NOMO-1 (cell line): ENCODE data around the gene NR2F1.

ENCODE experiments used
- DNase-seq, 2 experiments: peaks; one replicate each; lab custom pipeline; 2025; ENCODE audit not compliant: unreplicated experiment in 2 of 2; lab: John Stamatoyannopoulos, UW

The NR2F1 gene

DNA sequence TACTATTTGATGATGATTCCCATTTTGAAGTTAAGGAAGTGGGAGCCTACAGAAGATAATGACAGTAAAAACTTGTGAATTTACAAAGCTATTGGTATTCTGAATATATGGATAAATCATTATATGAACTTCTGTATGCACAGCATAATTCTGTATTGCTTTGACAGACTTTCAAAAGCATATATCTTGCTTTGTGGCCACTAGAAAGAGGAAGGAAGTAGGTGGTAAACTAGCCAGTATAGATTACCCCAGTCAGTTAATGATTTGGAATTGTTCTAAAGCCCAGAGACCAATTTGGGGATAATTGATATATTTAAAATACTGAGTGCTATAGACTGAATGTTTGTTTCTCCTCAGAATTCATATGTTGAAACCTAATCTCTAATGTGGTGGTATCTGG, 53.0 kb downstream of the NR2F1 start:
- DNase-seq: peak; percentile 59 to 71

DNA sequence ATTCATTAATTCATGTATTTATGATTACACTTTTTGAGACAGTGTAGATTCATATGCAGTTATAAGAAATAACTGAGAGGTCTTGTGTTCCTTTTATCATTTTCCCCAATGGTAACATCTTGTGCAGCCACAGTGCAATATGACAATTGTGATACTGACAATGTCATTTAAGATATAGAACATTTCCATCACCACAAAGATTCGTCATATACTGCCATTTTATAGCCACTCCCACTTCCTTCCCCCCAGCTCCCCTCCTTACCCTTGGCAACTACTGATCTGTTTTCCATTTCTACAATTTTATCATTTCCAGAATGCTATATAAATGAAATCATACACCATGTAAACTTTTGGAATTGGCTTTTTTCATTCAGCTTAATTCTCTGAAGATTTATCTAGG, 53.8 kb downstream of the NR2F1 start:
- no peak for DNase-seq

DNA sequence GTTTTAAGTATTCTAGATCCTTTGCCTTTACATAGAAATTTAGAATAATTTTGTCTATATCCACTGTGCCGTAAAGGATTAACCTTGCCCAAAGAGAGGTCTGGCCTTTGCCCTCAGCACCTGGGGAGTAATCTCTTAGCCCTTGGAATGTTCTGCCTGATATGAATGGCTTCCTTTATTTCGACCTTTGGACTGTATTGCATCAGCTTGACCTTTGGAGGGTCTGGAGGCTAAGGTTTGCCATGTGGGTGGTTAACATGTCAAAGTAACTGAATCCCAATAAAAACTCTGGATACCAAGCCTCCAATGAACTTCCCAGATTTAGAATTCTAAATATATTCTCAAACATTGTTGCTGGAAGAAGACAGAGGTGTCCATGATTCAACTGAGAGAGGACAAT, 54.7 kb downstream of the NR2F1 start:
- no peak for DNase-seq

DNA sequence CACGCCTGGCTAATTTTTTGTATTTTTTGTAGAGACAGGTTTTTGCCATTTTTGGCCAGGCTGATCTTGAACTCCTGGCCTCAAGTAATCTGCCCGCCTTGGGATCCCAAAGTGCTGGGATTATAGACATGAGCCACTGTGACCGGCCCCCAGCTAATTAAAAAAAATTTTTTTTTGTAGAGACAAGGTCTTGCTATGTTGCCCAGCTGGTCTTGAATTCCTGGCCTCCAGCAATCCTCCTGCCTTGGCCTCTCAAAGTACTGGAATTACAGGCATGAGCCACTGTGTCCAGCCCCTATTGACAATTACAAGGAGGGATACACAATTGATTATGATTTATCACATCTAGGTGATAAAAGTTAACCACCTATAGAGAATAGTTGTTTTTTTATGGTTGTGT, 59.5 kb downstream of the NR2F1 start:
- DNase-seq: no peak
